SU-DHL-6 (cell line): ENCODE data around the gene ADH7.

Source experiments
- H2AFZ ChIP-seq: fragments of 200-600 bp; sonication (generic); 2 replicates; pipeline ENCODE4 v1.6.1; 2014; ENCODE audit warnings: low read depth, mild to moderate bottlenecking, moderate library complexity, mixed read lengths, antibody characterized with exemption, low read length; ENCODE audit not compliant: severe bottlenecking
- H3F3A ChIP-seq: fragments of 200-600 bp; shearing (Covaris generic); 2 replicates; pipeline ENCODE4 v1.6.0; 2016; ENCODE audit warnings: antibody characterized with exemption, mild to moderate bottlenecking; ENCODE audit not compliant: insufficient read depth
- H3K27ac ChIP-seq: fragments of 200-600 bp; sonication (generic); 2 replicates; pipeline ENCODE4 v1.5.1; 2016; ENCODE audit warnings: low read depth, mild to moderate bottlenecking, low read length, moderate library complexity, mixed read lengths
- H3K27me3 ChIP-seq: fragments of 200-600 bp; sonication (generic), shearing (Covaris generic); 2 replicates; pipeline ENCODE4 v1.6.0; 2014; ENCODE audit warnings: mild to moderate bottlenecking, low read length
- H3K36me3 ChIP-seq: fragments of 200-600 bp; sonication (generic); 2 replicates; pipeline ENCODE4 v1.6.1; 2014; ENCODE audit warnings: mild to moderate bottlenecking, low read length, mixed read lengths
- H3K4me2 ChIP-seq: fragments of 300-600, 200-600 bp; shearing (Covaris generic), sonication (generic); 2 replicates; pipeline ENCODE4 v1.6.0; 2014; ENCODE audit warnings: low read length, low read depth, mild to moderate bottlenecking; ENCODE audit not compliant: poor library complexity, severe bottlenecking
- H3K4me3 ChIP-seq: fragments of 200-600 bp; sonication (generic); 2 replicates; pipeline ENCODE4 v1.5.1; 2014; ENCODE audit warnings: antibody characterized with exemption, low read length, mild to moderate bottlenecking, mixed read lengths; ENCODE audit not compliant: insufficient read depth, poor library complexity, severe bottlenecking
- H3K79me2 ChIP-seq: fragments of 200-600 bp; sonication (generic); 2 replicates; pipeline ENCODE4 v1.6.1; 2014; ENCODE audit warnings: mild to moderate bottlenecking, low read length, moderate library complexity; ENCODE audit not compliant: insufficient read depth
- H3K9ac ChIP-seq: fragments of 200-600 bp; sonication (generic); 2 replicates; pipeline ENCODE4 v1.7.0; 2014; ENCODE audit warnings: mild to moderate bottlenecking, low read length
- H3K9me2 ChIP-seq: fragments of 200-600 bp; sonication (generic); replicated peaks from 2 replicates; pipeline ENCODE4 v1.6.1; 2014; ENCODE audit warnings: low read length; ENCODE audit not compliant: insufficient read depth
- H3K9me3 ChIP-seq: fragments of 200-600 bp; sonication (generic); 2 replicates; pipeline ENCODE4 v1.6.1; 2014; ENCODE audit warnings: low read length, mixed read lengths; ENCODE audit not compliant: insufficient read depth
- H4K20me1 ChIP-seq: fragments of 200-600 bp; sonication (generic); 2 replicates; pipeline ENCODE4 v1.6.1; 2014; ENCODE audit warnings: low read depth, mild to moderate bottlenecking, antibody characterized with exemption, low read length, moderate library complexity, mixed read lengths
- EZH2phosphoT487 ChIP-seq: fragments of 200-600 bp; sonication (generic), shearing (Covaris generic); conservative IDR thresholded peaks from 2 replicates; pipeline ENCODE4 v1.6.1; 2018; ENCODE audit warnings: mild to moderate bottlenecking, antibody characterized with exemption, low read length, moderate library complexity, mixed read lengths
- TF ChIP-seq, protein P1 (sequence below): fragments of 200-600 bp; sonication (generic); IDR thresholded peaks from one replicate; pipeline ENCODE4 v1.5.1; 2017; ENCODE audit warnings: antibody characterized with exemption, mild to moderate bottlenecking, low read length, moderate library complexity; ENCODE audit not compliant: insufficient read depth, poor library complexity, severe bottlenecking

The ADH7 gene

DNA sequence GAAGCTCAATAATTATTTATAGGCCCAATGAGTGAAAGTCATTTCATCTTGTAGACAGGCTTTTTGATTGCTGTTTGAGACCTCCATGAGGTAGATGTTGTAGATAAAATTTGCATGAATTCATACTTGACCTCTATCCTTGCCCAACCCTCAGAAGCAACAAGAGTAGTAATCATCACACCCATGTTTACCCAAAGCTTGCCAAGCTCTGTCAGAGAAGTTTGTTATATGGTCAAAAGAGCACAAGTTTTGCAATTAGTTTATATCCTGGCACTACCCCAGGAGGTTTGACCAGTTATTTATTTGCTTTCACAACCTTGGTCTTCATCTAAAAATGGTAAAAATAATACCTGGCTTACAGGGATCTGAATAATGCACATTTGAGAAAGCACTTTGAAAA lies 20.7 kb downstream of the ADH7 start:
- H3K9me3 ChIP-seq = no peaks in the 10 kb centered on the region
- no peak for TF ChIP-seq EZH2phosphoT487
- TF ChIP-seq, protein P1, sequence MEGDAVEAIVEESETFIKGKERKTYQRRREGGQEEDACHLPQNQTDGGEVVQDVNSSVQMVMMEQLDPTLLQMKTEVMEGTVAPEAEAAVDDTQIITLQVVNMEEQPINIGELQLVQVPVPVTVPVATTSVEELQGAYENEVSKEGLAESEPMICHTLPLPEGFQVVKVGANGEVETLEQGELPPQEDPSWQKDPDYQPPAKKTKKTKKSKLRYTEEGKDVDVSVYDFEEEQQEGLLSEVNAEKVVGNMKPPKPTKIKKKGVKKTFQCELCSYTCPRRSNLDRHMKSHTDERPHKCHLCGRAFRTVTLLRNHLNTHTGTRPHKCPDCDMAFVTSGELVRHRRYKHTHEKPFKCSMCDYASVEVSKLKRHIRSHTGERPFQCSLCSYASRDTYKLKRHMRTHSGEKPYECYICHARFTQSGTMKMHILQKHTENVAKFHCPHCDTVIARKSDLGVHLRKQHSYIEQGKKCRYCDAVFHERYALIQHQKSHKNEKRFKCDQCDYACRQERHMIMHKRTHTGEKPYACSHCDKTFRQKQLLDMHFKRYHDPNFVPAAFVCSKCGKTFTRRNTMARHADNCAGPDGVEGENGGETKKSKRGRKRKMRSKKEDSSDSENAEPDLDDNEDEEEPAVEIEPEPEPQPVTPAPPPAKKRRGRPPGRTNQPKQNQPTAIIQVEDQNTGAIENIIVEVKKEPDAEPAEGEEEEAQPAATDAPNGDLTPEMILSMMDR = no peak
- no peaks in the 10 kb centered on the region for H3F3A ChIP-seq
- H3K36me3 ChIP-seq = no peaks in the 10 kb centered on the region
- no peak overlapping the region for H3K27ac ChIP-seq
- H2AFZ ChIP-seq = no peak overlapping the region
- no peak overlapping the region for H3K9ac ChIP-seq
- H3K4me3 ChIP-seq = no peak overlapping the region
- H3K9me2 ChIP-seq = no peaks in the 10 kb centered on the region
- no peaks in the 10 kb centered on the region for H3K79me2 ChIP-seq
- H3K4me2 ChIP-seq = no peak overlapping the region
- H3K27me3 ChIP-seq = no peaks in the 10 kb centered on the region
- H4K20me1 ChIP-seq = no peaks in the 10 kb centered on the region

DNA sequence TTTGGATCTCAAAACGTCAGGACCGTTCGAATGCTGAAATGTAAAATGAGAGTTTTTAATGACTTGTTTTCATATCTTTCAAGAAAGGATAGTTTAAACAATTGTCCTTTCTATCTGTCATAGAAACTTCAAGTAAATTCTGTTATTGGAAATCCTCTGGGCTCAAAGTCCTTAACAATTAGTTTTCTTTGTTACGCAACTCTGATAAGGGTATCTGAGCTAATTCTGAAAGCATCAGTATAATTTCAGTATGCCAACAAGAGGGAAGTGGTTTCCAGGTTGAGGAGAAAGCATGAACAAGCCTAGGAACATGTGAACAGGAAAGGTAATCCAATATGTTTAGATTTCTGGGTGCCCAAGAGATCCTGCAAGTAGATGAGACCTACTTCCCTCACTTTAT lies 22.0 kb downstream of the ADH7 start:
- H3K27me3 ChIP-seq = no peaks in the 10 kb centered on the region
- H4K20me1 ChIP-seq = no peaks in the 10 kb centered on the region
- H3K9me2 ChIP-seq = no peaks in the 10 kb centered on the region
- no peak overlapping the region for H3K27ac ChIP-seq
- no peaks in the 10 kb centered on the region for H3K79me2 ChIP-seq
- TF ChIP-seq, protein P1 = no peak
- no peak for TF ChIP-seq EZH2phosphoT487
- H3K4me3 ChIP-seq = no peak overlapping the region
- no peak overlapping the region for H2AFZ ChIP-seq
- H3K36me3 ChIP-seq = no peaks in the 10 kb centered on the region
- no peaks in the 10 kb centered on the region for H3F3A ChIP-seq
- no peaks in the 10 kb centered on the region for H3K9me3 ChIP-seq
- H3K9ac ChIP-seq = no peak overlapping the region
- no peak overlapping the region for H3K4me2 ChIP-seq

DNA sequence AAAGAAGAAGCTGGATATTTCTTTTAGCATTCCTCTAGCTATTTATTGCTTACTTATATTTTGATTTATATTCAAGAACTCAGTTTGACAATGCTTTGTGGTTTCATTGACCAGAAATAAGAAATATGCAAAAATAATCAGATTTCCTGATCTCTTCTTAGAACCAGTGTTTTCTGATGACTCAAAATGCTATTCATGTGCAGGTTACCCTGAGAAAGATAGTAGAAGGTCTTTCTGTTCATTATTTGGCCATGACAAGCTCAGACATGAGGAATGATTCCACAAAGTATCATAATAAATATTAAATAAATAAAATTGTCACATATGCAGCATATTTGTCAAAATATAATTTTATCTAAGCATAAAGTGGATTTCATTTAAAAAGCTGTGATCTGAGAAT lies 24.1 kb downstream of the ADH7 start:
- H3K4me3 ChIP-seq = no peak overlapping the region

More for the DNA sequence above, 24.1 kb downstream of the ADH7 start:
- no peak overlapping the region for H2AFZ ChIP-seq
- no peaks in the 10 kb centered on the region for H3K27me3 ChIP-seq
- no peaks in the 10 kb centered on the region for H3K36me3 ChIP-seq
- no peaks in the 10 kb centered on the region for H3K9me3 ChIP-seq
- H4K20me1 ChIP-seq = no peaks in the 10 kb centered on the region
- no peak overlapping the region for H3K27ac ChIP-seq
- no peaks in the 10 kb centered on the region for H3K79me2 ChIP-seq
- H3K4me2 ChIP-seq = no peak overlapping the region
- H3F3A ChIP-seq = no peaks in the 10 kb centered on the region
- no peak overlapping the region for H3K9ac ChIP-seq
- no peaks in the 10 kb centered on the region for H3K9me2 ChIP-seq
- TF ChIP-seq, protein P1 = no peak
- no peak for TF ChIP-seq EZH2phosphoT487
